ENCODE measurements around the gene MPP7.

MPP7 gene

DNA sequence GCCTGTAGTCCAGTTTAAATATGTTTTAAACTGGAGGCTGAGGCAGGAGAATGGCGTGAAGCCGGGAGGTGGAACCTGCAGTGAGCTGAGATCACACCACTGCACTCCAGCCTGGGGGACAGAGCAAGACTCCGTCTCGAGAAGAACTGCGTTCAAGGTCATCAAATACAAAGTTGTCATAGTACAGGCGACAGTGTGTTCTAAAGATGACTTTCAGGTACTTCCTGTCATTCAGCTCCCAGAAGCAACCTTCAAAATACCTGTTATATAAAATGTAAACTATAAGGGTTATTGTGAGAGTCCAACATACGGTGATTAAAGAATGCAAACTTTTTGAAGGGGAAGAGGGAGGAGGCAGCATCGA, 8.7 kb downstream of the MPP7 start:
- Histone ChIP-seq H3K36me3 (ENCODE audit: low read depth) (no peaks in the 10 kb centered on the region), H3K4me3 (ENCODE audit: severe bottlenecking) (no peak overlapping the region), H3K27ac (ENCODE audit: poor library complexity, severe bottlenecking) (no peak overlapping the region), H3K9me3 (ENCODE audit: severe bottlenecking) (no peaks in the 10 kb centered on the region), H3K4me1 (ENCODE audit: insufficient read depth, poor library complexity, severe bottlenecking) (peaks cover 17% of the 10 kb centered on the region), H3K27me3 (ENCODE audit: insufficient read depth, poor library complexity, severe bottlenecking) (no peaks in the 10 kb centered on the region)
- ATAC-seq (ENCODE audit: low read depth), result no peak
- TF ChIP-seq, protein P1, sequence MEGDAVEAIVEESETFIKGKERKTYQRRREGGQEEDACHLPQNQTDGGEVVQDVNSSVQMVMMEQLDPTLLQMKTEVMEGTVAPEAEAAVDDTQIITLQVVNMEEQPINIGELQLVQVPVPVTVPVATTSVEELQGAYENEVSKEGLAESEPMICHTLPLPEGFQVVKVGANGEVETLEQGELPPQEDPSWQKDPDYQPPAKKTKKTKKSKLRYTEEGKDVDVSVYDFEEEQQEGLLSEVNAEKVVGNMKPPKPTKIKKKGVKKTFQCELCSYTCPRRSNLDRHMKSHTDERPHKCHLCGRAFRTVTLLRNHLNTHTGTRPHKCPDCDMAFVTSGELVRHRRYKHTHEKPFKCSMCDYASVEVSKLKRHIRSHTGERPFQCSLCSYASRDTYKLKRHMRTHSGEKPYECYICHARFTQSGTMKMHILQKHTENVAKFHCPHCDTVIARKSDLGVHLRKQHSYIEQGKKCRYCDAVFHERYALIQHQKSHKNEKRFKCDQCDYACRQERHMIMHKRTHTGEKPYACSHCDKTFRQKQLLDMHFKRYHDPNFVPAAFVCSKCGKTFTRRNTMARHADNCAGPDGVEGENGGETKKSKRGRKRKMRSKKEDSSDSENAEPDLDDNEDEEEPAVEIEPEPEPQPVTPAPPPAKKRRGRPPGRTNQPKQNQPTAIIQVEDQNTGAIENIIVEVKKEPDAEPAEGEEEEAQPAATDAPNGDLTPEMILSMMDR (IDR thresholded peaks at IDR 0.05; ENCODE audit: poor library complexity, severe bottlenecking), result no peak
- DNase-seq (ENCODE audit: low spot score), result no peak

DNA sequence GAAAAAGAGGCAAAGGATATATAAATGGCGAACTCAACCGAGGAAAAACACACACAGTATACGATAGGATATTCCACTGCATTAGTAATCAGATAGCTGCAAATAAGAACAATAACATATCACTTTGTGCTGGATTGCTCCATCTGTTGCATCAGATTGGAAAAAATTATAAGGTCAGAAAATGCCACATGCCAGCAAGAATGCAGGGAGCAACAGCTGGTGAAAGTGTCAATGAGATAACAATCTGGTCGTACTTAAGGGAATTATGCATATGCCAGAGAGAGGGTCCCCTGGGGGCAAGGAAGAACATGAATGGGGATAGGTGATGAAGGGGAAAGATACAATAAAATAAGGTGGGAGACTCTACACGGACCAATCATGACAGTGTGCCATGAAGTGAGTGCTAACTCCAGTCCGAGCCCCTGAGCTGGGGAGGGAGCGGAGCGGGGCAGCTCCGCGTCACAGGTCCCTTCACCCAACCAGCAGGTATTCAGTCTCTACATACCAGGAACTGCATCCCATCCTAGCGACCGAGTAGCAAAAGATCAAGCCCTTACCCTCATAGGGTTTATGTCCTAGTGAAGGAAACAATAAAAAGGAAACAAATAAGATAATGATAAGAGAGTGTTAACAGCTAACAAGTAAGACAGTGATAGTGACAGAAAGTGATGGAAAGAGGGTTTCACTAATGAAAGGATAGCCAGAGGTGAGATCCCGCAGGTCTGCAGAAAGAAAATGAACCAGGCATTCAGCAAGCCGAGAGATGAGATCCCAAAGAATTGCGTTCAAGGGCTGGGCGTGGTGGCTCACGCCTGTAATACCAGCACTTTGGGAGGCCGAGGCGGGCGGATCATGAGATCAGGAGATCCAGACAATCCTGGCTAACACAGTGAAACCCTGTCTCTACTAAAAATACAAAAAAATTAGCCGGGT, 9.4 kb downstream of the MPP7 start:
- Histone ChIP-seq H3K4me1 (ENCODE audit: insufficient read depth, poor library complexity, severe bottlenecking) (peaks cover 17% of the 10 kb centered on the region), H3K4me3 (ENCODE audit: severe bottlenecking) (no peak overlapping the region), H3K9me3 (ENCODE audit: severe bottlenecking) (no peaks in the 10 kb centered on the region), H3K36me3 (ENCODE audit: low read depth) (no peaks in the 10 kb centered on the region), H3K27me3 (ENCODE audit: insufficient read depth, poor library complexity, severe bottlenecking) (no peaks in the 10 kb centered on the region), H3K27ac (ENCODE audit: poor library complexity, severe bottlenecking) (no peak overlapping the region)
- DNase-seq (ENCODE audit: low spot score) (no peak), ATAC-seq (ENCODE audit: low read depth) (no peak)
- TF ChIP-seq, protein P1 (IDR thresholded peaks at IDR 0.05; ENCODE audit: poor library complexity, severe bottlenecking), result no peak

DNA sequence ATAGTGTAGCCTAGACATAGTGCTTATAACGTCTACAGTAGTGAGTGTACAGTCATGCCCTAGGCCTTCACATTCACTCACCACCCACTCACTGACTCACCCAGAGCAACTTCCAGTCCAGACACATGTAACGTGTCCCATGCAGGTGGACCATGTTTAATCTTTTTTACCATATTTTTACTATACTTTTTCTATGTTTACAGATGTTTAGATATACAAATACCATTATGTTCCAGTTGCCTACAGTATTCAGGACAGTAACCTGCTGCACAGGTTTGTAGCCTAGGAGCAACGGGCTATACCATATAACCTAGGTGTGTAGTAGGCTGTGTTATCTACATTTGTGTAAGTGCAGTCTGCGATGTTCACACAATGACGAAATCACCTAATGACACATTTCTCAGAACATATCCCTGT, 11.0 kb downstream of the MPP7 start:
- H3K4me1 ChIP-seq (ENCODE audit: insufficient read depth, poor library complexity, severe bottlenecking), result peaks cover 17% of the 10 kb centered on the region
- TF ChIP-seq, protein P1 (IDR thresholded peaks at IDR 0.05; ENCODE audit: poor library complexity, severe bottlenecking), result no peak
- H3K4me3 ChIP-seq (ENCODE audit: severe bottlenecking), result no peak overlapping the region
- H3K36me3 ChIP-seq (ENCODE audit: low read depth), result no peaks in the 10 kb centered on the region
- DNase-seq (ENCODE audit: low spot score) (peak; percentile 63), ATAC-seq (ENCODE audit: low read depth) (peak; percentile 100)
- no peaks in the 10 kb centered on the region for H3K27me3 ChIP-seq (ENCODE audit: insufficient read depth, poor library complexity, severe bottlenecking)
- H3K9me3 ChIP-seq (ENCODE audit: severe bottlenecking), result no peaks in the 10 kb centered on the region
- peak overlapping the region; percentile 59 for H3K27ac ChIP-seq (ENCODE audit: poor library complexity, severe bottlenecking)

DNA sequence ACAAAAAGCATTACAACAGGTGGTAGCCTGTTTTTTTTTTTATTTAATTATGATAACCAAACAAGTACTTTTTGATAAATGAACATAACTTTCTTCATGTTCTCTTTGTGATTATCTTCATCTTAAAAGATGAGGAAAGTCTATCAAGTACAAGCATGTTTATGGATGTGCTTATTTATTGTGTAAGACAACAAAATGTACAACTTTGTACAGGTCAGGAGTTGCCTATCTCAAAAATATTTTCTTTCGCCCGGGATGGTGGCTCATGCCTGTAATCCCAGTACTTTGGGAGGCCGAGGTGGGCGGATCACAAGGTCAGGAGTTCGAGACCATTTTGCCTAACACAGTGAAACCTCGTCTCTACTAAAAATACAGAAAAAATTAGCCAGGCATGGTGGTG, 17.0 kb downstream of the MPP7 start:
- H3K9me3 ChIP-seq (ENCODE audit: severe bottlenecking), result no peaks in the 10 kb centered on the region
- ATAC-seq (ENCODE audit: low read depth), result no peak
- peaks cover 2% of the 10 kb centered on the region for H3K4me1 ChIP-seq (ENCODE audit: insufficient read depth, poor library complexity, severe bottlenecking)
- H3K27me3 ChIP-seq (ENCODE audit: insufficient read depth, poor library complexity, severe bottlenecking), result no peaks in the 10 kb centered on the region
- no peaks in the 10 kb centered on the region for H3K36me3 ChIP-seq (ENCODE audit: low read depth)
- TF ChIP-seq, protein P1 (IDR thresholded peaks at IDR 0.05; ENCODE audit: poor library complexity, severe bottlenecking), result no peak
- H3K4me3 ChIP-seq (ENCODE audit: severe bottlenecking), result no peak overlapping the region
- DNase-seq (ENCODE audit: low spot score), result no peak
- no peak overlapping the region for H3K27ac ChIP-seq (ENCODE audit: poor library complexity, severe bottlenecking)

DNA sequence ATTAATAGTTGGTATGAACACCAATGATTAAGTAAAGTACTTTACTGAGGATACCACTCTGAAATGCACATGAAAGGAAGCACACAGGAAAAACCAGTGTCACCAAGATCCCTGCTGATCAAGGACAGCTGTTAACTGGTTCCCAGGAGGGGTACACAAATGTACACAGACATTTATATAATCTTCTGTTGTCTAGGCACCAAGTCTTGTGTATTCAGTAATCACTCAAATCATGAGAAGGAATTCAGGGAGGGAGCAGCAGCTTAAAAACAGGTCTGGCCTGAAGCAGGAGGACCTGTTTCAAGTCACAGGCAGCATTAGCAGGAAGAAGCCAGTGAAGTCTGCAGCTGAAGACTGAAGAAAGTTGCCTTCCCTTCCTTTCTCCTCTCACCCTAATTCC, 18.7 kb downstream of the MPP7 start:
- H3K4me3 ChIP-seq (ENCODE audit: severe bottlenecking), result no peak overlapping the region
- no peaks in the 10 kb centered on the region for H3K4me1 ChIP-seq (ENCODE audit: insufficient read depth, poor library complexity, severe bottlenecking)
- no peak for ATAC-seq (ENCODE audit: low read depth)
- no peaks in the 10 kb centered on the region for H3K9me3 ChIP-seq (ENCODE audit: severe bottlenecking)
- no peak overlapping the region for H3K27ac ChIP-seq (ENCODE audit: poor library complexity, severe bottlenecking)
- no peaks in the 10 kb centered on the region for H3K36me3 ChIP-seq (ENCODE audit: low read depth)
- no peak for DNase-seq (ENCODE audit: low spot score)
- TF ChIP-seq, protein P1 (IDR thresholded peaks at IDR 0.05; ENCODE audit: poor library complexity, severe bottlenecking), result no peak
- H3K27me3 ChIP-seq (ENCODE audit: insufficient read depth, poor library complexity, severe bottlenecking), result no peaks in the 10 kb centered on the region

All from RWPE2 (cell line).